Lower leg skin (tissue), 4 donors: ENCODE data around the gene DENND6B. TPM values are rescaled to one million over a fixed set of nuclear protein-coding genes. Genes with fewer than 3 reads are reported as not detected.

Experiments
- DNase-seq, 2 donors: peaks; one replicate each; pipeline ENCODE4 v3.0.0-alpha.2; 2019; ENCODE audit warnings: low spot score in 2 of 2
- H3K4me3 ChIP-seq: fragments of 200-600 bp; sonication (generic); 2 replicates; pipeline ENCODE4 v1.5.1; 2017; ENCODE audit warnings: mild to moderate bottlenecking, low read depth; ENCODE audit not compliant: poor library complexity, severe bottlenecking
- CTCF ChIP-seq, 3 donors: fragments of 450-650 bp; IDR thresholded peaks; one replicate each; pipeline ENCODE4 v1.5.1; 2016; ENCODE audit warnings: antibody characterized with exemption in 3 of 3, mild to moderate bottlenecking in 3 of 3, moderate library complexity in 2 of 3
- POLR2A ChIP-seq, 2 donors: fragments of 450-650 bp; IDR thresholded peaks; one replicate each; pipeline ENCODE4 v1.6.1; 2016 to 2017; ENCODE audit warnings: antibody characterized with exemption in 2 of 2, mild to moderate bottlenecking in 1 of 2, moderate library complexity in 1 of 2
- WGBS, 2 donors: methylation state at CpG; one replicate each; pipeline ENCODE4 v1.1.5; 2018; 5-methylcytosine and 5-hydroxymethylcytosine counted together
- intact Hi-C: fragments of 100-400 bp; cut with DNase I; formaldehyde crosslinking; loops from one replicate; pipeline ENCODE4 v1.15.0; 2023; ENCODE audit warnings: low total_unique reads
- total RNA-seq, 4 donors: library from RNA; depleted of rRNA; stranded (reverse); fragments of >200 nt; gene quantifications; one replicate each; pipeline ENCODE4 v1.1.0, GENCODE V29; 2016

DENND6B gene
- total RNA-seq, 4 donors from 2014 or later, result 0.97 to 8.8 (median 6.5) TPM

- intact Hi-C loops, result loop anchor here (5.0 kb wide), 1 partner anchor 91 kb away; the partner anchor contains the start of gene HDAC10
- 0 to 1% methylated on average over 28 to 66 of the region's 87 CpGs for WGBS, 2 donors
- DNase-seq, result peak; percentile 58 to 96
Measured at GRCh38 chr22:50342651-50343540, 16.1 kb upstream of the DENND6B start, which contains the start of gene PPP6R2. Gene PPP6R2, plus strand, starts transcription at chr22:50343327. Its CDS starts 50,582 bp downstream, at chr22:50393909.

DNA sequence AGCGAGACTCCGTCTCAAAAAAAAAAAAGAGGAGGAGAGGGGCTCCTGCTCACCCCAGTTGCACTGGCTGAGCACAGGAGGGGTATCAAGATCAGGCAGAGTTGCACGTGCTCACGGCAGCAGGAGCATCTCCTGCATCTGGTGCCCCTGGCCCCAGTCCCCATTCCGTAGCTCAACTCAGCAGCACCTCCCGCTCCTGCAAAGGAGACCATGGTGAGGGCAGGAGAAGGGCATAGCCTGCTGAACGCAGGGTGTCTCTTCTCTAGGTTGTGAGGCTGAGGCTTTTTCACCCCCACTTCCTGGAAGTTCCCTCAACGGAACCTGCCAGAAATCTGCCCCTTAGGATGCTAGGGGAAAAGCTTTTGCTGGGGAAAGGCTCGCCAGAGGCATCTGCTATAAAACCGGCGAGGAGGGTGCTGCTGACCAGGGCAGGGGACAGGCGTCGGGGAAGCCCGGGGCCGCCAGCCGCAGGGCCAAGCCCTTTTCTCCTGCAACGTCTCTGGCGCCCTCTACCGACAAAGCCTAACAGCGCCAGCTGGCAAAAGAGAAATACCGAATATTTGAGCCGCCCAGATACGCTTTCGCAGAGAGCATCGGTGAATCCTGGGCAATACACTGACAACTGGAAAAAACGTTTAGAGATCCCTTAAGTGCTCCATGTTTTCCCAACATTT lies 15.3 kb upstream of the DENND6B start:
- DNase-seq, result peak; percentile 86 to 97
- no peak overlapping the region for H3K4me3 ChIP-seq
- intact Hi-C loops, result loop anchor here (5.0 kb wide), 1 partner anchor 90 kb away; the partner anchor contains the start of gene HDAC10
- TF ChIP-seq POLR2A (IDR thresholded peaks at IDR 0.05) (no peak), CTCF (IDR thresholded peaks at IDR 0.05) (peak in 1 of 3 donors; percentile 82)
- WGBS, 2 donors, result 12% methylated on average over 26 of the region's 26 CpGs

More at GRCh38 chr22:50342651-50343540, 16.1 kb upstream of the DENND6B start, which contains the start of gene PPP6R2:
- no peak for TF ChIP-seq POLR2A (IDR thresholded peaks at IDR 0.05)
- no peak for TF ChIP-seq CTCF (IDR thresholded peaks at IDR 0.05)
- peak within 1 kb of the TSS; percentile 84 for H3K4me3 ChIP-seq

DNA sequence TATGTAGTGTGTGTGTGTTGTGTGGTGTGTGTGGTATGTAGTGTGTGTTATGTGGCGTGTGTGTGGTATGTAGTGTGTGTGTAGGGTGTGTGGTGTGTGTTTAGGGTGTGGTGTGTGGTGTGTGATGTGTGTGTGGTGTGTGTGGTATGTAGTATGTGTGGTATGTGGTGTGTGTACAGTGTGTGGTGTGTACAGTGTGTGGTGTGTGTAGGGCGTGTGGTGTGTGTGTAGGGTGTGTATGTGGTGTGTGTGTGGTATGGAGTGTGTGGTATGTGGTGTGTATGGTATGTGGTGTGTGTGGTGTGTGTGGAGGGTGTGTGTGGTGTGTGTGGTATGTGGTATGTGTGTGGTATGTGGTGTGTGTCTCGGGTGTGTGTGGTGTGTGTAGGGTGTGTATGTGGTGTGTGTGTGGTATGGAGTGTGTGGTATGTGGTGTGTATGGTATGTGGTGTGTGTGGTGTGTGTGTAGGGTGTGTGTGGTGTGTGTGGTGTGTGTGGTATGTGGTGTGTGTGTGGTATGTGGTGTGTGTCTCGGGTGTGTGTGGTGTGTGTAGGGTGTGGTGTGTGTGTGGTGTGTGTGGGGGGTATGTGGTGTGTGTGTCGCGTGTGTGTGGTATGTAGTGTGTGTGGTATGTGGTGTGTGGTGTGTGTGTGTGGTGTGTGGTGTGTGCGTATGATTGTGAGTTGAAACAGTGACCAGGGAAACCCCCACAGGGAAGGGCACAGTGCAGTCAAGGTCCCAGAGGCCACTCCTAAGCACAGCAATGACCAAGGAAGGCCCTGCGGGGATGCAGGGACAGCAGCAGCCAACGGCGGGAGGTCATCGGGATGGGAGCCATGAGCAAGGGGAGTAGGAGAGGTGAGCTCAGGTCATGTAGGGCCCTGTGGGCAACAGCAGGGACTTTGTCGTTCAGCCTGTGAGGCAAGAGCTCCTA lies 13.4 kb upstream of the DENND6B start:
- H3K4me3 ChIP-seq, result no peak overlapping the region
- TF ChIP-seq POLR2A (IDR thresholded peaks at IDR 0.05) (no peak), CTCF (IDR thresholded peaks at IDR 0.05) (no peak)
- intact Hi-C loops, result loop anchor here (5.0 kb wide), 1 partner anchor 88 kb away; the partner anchor contains the start of gene HDAC10
- WGBS, 2 donors, result 71 to 80% methylated on average over 12 of the region's 12 CpGs
- DNase-seq, result no peak

DNA sequence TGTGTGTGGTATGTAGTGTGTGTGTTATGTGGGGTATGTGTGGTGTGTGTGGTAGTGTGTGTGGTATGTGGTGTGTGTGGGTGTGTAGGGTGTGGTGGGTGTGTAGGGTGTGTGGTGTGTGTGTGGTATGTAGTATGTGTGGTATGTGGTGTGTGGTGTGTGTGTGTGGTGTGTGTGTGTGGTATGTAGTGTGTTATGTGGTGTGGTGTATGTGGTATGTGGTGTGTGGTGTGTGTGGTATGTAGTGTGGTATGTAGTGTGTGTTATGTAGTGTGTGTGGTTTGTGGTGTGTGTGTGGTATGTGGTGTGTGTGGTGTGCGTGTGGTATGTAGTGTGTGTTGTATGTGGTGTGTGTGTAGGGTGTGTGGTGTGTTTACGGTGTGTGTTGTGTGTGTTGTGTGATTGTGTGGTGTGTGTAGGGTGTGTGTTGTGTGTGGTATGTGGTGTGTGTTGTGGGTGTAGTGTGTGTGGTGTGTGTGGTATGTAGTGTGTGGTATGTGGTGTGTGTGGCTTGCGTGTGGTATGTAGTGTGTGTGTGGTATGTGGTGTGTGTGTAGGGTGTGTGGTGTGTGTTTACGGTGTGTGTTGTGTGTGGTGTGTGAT lies 12.1 kb upstream of the DENND6B start:
- TF ChIP-seq CTCF (IDR thresholded peaks at IDR 0.05), result no peak
- TF ChIP-seq POLR2A (IDR thresholded peaks at IDR 0.05), result no peak
- no peak for DNase-seq
- H3K4me3 ChIP-seq, result no peak overlapping the region
- WGBS, 2 donors, result 93 to 96% methylated on average over 4 of the region's 4 CpGs
- intact Hi-C loops, result no loop called here
